NCI-H128 (cell line): ENCODE measurements around the gene IRF5.
"Not testable (repeated sequence)": the region's sequence is repeated elsewhere in the genome, so short reads cannot be mapped to it uniquely, and the experiment has no call there.

ENCODE experiments used
- DNase-seq: peaks from one replicate; lab custom pipeline; 2025; ENCODE audit not compliant: unreplicated experiment; lab: John Stamatoyannopoulos, UW

The IRF5 gene

DNA sequence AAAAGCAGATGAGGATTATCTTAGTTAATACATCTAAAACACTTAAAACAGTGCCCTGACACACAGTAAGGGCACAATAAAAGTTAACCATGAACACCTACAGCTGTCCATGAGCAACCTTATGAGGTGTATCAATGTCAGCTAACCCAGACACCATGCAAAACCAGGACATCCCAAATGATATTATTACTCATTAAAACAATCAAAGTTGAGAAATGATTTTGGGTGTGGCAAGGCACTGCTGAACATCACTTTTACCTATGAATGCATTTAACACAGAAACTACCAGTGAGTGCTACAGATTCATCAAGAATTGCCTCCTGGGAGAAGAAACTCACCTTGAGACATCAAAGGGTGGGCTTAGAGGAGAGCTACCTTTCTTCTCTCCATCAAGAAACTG lies 18.3 kb downstream of the IRF5 start:
- DNase-seq, result no peak

DNA sequence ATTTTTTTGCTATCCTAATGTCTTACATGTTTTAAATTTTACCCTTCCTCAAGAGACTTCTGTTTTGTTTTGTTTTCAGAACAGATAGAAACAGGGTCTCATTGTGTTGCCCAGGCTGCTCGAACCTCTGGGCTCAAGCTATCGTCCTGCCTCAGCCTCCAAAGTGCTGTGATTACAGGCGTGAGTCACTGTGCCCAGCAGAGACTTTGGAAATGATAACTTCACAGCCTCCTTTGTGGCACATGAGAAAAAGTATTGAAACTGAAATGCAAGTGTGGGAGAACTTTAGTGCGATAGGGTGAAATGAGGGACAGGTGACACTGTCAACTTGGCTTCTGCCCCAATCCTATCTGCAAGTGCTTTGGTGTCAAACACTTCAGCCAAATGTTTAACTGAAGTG lies 21.6 kb downstream of the IRF5 start:
- DNase-seq, result no peak

DNA sequence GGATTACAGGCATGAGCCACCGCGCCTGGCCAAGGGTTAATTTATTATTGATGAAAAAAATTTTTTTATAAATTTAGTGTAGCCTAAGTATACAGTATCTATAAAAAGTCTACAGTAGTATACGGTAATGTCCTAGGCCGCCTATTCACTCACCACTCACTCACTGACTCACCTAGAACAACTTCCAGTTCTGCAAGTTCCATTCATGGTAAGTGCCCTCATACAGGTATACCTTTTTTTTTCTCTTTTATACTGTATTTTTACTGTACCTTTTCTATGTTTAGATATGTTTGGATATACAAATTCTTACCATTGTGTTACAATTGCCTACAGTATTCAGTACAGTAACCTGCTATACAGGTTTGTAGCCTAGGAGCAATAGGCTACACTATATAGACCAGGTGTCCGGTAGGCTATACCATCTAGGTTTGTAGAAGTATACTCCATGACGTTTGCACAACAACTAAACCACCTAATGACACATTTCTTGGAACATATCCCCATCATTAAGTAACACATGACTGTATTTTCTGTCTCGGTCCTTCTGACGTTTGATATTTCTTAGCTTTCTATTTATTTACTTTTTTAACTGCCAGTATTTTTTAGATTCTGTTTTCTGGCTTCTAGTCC lies 23.4 kb downstream of the IRF5 start:
- no peak for DNase-seq

DNA sequence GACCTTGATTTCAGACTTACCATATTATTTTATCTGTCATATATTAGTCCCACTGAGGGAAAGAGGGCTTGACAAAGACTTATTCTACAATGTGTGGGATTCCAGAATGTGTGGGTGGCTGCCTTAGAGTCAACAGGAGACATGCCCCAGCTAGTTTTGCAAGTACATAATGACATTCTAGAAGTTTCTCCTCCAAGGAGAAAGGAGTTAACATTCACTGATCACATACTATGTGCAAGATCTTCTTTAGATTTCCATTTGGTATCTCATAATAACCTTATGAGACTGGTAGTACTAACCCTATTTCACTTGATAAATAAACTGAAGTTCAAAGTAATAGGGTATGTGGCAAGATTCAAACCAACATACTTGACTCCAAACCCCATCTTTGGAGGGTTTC lies 25.2 kb downstream of the IRF5 start:
- DNase-seq, result no peak

DNA sequence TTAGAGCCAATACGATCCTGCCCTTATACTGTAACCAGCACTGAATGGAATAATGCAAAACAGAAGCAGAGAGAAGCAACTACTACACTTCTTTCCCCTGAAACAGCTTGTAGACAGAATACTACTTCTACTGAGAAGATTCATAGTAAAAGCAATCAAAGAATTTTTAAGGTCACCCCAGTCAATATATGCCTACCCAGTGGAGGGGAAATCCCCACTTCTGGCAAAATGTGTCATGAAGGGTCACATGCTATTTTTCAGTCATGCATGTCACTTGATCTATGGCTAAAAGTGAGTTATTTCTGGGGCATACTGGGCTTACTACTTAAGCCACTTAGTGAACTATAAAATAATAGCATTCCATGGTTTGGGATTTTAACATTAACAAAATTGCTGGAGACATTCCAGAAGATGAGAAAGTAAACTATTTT lies 25.6 kb downstream of the IRF5 start:
- DNase-seq, result no peak

DNA sequence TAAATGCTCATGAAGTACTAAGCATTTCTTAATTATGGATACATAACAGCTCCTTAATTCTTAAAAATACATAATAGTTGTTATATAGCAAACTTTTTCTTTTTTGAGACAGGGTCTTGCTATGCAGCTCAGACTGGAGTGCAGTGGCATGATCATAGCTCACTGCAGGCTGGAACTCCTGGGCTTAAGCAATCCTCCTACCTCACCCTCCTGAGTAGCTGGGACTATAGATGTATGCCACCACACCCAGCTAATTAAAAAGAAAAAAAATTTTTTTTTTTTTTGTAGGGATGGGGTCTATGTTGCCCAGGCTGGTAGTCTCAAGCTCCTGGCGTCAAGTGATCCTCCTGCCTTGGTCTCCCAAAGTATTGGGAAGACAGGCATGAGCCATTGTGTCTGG lies 30.9 kb downstream of the IRF5 start:
- DNase-seq, result no peak

DNA sequence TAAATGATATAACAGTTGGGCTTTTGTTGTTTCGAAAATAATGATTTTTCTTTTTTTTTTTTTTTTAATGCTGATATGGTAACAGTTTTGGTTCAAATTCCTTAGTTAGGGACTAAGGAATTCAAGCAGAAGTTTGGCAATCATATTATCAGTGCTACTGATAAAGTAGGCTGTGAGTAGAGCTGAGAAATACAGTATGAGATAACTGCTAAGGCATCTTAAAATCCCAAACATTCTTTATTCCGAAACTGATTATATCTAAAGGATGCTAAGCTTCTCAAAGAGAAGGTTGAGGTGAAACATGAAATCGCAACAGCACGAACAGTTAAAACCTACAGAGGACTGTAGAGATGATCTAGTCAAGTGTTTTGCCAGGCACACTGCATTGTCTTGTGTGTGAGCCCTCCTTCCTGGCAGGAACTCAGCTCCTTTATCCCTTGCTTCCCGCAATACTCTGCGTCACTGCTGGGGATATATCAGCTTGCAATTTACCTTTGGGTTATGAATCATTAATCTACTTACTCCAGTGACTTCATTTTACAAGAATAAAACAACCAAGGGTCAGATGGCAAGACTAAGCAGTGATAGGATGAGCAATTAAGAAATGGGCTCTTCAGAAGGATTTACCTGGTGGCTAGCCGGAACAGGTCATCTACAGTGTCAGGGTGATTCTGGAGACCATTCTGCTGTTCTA lies 36.7 kb downstream of the IRF5 start:
- no peak for DNase-seq

DNA sequence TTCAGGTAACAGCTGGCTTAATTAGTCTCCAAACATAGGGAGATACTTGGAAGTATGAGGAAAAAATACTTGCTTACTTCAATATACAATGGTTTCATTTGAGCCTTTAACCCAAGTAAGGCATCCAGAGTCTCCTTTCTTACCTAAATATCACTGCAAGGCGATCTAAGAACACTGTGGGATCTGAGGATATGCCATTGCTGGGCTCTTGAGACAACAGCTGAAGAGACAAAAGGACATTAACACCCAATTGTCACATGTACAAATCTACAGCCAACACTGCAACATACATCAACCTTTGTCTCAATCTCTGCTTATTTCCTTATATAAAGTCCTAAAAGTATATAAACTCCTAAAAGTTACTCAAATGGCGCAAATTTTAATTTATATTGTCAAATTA lies 44.4 kb downstream of the IRF5 start:
- DNase-seq, result no peak

DNA sequence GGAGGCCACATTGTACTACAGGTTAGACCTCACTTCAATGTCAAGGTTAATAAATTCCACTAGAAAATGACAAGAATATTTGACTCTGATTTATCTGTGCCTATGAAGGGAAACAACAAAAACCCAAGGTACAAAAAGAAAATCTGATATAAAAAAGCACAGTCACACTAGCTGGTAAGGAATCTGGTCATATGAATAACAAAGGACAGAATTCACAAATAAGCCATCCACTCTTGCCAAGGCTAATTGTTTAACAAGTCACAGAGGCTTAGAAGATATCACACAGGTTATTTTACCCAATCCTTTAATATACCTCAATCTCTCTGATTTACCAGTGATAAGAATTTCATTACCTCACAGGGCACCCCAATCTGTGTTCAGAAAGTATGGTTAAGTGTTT lies 47.9 kb downstream of the IRF5 start:
- no peak for DNase-seq

DNA sequence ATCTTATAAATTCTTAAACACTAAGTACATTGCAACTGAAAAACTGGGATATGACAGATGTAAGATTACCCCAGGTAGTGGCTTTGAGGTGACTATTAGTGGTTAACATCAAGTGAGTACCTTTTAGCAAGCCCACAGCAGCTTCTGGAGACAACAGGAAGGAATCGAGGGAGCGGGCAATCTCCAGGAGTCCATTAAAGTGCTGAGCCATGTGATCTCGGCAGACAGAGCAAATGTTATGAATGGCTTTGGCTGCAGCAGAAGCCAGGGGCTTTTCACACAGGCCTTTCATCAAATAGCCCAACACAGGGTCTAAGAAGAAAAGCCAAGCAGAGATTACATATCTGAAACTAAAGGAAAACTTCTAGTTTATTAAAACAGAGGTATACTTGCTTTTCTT lies 48.9 kb downstream of the IRF5 start:
- DNase-seq, result no peak

DNA sequence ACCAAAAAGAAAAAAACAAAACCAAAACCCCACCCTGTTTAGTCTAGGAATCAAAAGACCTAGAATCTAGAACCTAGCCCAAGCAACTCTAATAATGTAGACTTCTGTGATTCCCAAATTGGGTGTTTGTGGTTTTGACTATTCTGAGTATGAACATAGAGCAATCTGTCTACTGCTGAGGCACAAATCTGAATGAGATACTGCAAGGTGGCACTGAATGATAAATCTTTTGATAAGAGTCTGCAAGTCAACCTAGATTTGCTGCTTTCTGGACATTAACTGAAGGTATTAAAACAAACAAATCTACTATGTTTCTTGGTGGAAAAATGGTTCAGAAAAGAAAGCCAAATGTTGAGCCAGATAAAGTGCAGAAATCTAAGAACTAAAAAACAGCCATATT lies 50.6 kb downstream of the IRF5 start:
- no peak for DNase-seq

DNA sequence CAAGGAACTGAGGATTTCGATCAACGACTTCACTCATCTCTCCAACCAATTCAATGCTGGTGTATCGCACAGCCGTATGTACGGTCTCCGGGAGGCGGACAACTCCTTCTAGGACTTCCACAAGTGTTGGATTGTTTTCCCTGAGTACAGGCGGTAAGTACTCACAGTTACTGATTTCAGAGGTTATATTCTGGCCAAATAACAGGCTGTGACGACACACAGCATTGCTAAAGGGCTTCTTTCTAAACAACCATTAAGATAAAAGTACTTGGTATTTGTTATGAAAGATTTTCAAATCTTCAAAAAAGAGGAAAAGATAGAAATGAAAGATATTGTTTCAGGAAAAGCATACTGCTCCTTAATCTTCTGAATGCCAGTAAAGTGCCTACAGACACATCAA lies 52.2 kb downstream of the IRF5 start:
- DNase-seq, result no peak

DNA sequence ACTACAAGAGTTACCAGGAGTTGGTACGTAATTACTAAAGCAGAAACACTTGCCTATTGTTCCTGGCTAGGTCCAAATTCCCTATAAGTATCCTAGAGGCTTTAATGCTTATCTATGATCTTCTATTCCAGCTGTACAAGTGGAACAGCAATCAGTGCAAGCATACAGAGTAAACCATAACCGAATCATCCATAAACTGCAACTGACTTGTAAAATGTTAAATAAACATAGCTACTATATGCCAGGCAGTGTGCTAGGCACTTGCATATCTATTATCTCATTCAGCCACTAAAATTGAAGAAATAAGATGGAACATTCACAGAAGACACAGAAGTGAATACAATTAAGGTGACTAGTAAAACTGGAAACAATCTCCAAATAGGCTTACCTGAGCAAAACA lies 55.7 kb downstream of the IRF5 start:
- DNase-seq, result no peak

DNA sequence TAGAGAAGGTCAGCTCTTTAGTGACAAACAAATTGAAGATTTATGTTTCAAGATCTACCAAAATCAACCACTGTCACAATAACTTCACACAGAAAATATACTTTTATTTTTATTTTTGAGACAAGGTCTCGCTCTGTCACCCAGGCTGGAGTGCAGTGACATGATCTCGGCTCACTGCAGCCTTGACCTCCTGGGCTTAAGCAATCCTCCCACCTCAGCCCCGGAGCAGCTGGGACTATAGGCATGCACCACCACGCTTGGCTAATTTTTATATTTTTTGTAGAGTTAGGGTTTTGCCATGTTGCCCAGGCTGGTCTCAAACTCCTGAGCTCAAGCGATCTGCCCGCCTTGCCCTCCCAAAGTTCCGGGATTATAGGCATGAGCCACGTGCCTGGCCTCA lies 56.8 kb downstream of the IRF5 start:
- not testable (repeated sequence) for DNase-seq

DNA sequence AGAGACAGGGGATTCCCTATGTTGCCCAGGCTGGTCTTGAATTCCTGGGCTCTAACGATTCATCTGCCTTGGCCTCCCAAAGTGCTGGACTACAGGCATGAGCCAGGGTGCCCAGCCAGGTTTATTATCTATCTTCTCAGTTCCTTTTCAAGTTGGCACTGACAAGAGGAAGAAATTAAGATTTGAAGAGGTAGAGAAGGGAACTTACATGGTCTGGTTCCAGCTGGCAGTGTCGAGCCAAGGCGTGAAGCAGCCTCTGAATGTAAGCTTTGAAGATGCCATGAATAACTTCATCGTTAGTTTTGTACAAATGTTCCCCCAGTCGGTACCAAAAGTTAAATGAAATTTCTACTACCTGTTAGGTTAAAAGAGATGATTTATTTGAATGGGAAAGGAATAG lies 59.5 kb downstream of the IRF5 start:
- no peak for DNase-seq
